Astrocyte of the cerebellum (primary cell): ENCODE results near the gene ANKRD13B.

Experiments used
- DNase-seq: peaks from one replicate; pipeline ENCODE4 v3.0.0-alpha.2; 2011; ENCODE audit warnings: low read depth
- H3K4me3 ChIP-seq: 2 replicates; pipeline ENCODE4 v1.5.1; 2011; ENCODE audit warnings: mild to moderate bottlenecking, low read depth, low read length, moderate library complexity
- CTCF ChIP-seq: IDR thresholded peaks from 2 replicates; pipeline ENCODE4 v1.5.1; 2012; ENCODE audit warnings: low read length, low read depth, moderate library complexity, mild to moderate bottlenecking; ENCODE audit errors: missing control alignments
- in situ Hi-C: cut with HindIII; loops from 2 replicates; pipeline ENCODE4 v1.10.0; 2017; ENCODE audit warnings: low sequenced_read_pairs

The ANKRD13B gene

GRCh38 chr17:29581583-29582253, 11.2 kb upstream of the ANKRD13B start:
- no peak overlapping the region for H3K4me3 ChIP-seq
- DNase-seq: no peak
- no peak for TF ChIP-seq CTCF
- in situ Hi-C loops: no loop called here

- DNase-seq: no peak
- no peak overlapping the region for H3K4me3 ChIP-seq
- in situ Hi-C loops: no loop called here
- TF ChIP-seq CTCF: no peak
Observed at GRCh38 chr17:29582254-29582765, 10.6 kb upstream of the ANKRD13B start.

- in situ Hi-C loops: no loop called here
- DNase-seq: no peak
- no peak for TF ChIP-seq CTCF
- H3K4me3 ChIP-seq: no peak overlapping the region
Observed at GRCh38 chr17:29582772-29583171, 10.2 kb upstream of the ANKRD13B start.

- H3K4me3 ChIP-seq: no peak overlapping the region
- TF ChIP-seq CTCF: no peak
- no peak for DNase-seq
- in situ Hi-C loops: no loop called here
Observed at GRCh38 chr17:29583324-29584248, 9.3 kb upstream of the ANKRD13B start.

GRCh38 chr17:29584452-29585079, 8.4 kb upstream of the ANKRD13B start:
- no peak overlapping the region for H3K4me3 ChIP-seq
- no peak for TF ChIP-seq CTCF
- in situ Hi-C loops: no loop called here
- DNase-seq: no peak

- peak; percentile 42 for TF ChIP-seq CTCF
- no peak for DNase-seq
- H3K4me3 ChIP-seq: no peak overlapping the region
- in situ Hi-C loops: no loop called here
Observed at GRCh38 chr17:29585080-29585751, 7.7 kb upstream of the ANKRD13B start.
